ENCODE data around the gene CORO2B.

- TF ChIP-seq CTCF (IDR thresholded peaks at IDR 0.05; ENCODE audit: insufficient read depth, low read length, poor library complexity, severe bottlenecking) (no peak), EZH2phosphoT487 (conservative IDR thresholded peaks at IDR 0.05; ENCODE audit: low read length) (no peak)
Observed at GRCh38 chr15:68594533-68595259, 15.9 kb downstream of the CORO2B start.
